Measurements from ENCODE around the gene CEP95. TPM values are rescaled to one million over a fixed set of nuclear protein-coding genes. Genes with fewer than 3 reads are reported as not detected.
A peak's percentile ranks its signal among the peaks of the same experiment; 100 is the strongest.

Gene CEP95
- total and polyA plus RNA-seq, 2 of the 13 experiments (the other 11 are each of a cell fraction or from before 2014, with no cell fraction given): 65.9 to 68.8 TPM

GRCh38 chr17:64459284-64459747 is 47.5 kb upstream of the CEP95 start:
- ChIA-PET CTCF (ENCODE audit: low intra/inter-chr PET ratio, low total read pairs) (no interaction called here), POLR2A (no interaction called here)
- 19% methylated on average over 6 of the region's 6 CpGs for WGBS (ENCODE audit: low lambda C conversion rate)
- BruUV-seq (replicated peaks): no TSS peak
- Histone ChIP-seq H3K9ac (ENCODE audit: insufficient read depth, low read depth, low read length) (no peak overlapping the region), H3K27me3 (ENCODE audit: control insufficient read depth in 1 of 2, insufficient read depth in 2 of 2, low read length in 2 of 2) (peaks cover 0 to 11% of the 10 kb centered on the region in 2 experiments; a peak in 3 of 5 replicates), H3K4me3 (replicated peaks in 1 of 3; ENCODE audit: insufficient read depth in 1 of 3, low read depth in 2 of 3, low read length in 3 of 3) (no peak overlapping the region), H3K4me2 (ENCODE audit: low read depth, low read length) (no peak overlapping the region), H4K20me1 (ENCODE audit: insufficient read depth, low read length) (no peaks in the 10 kb centered on the region), H3K36me3 (replicated peaks in 1 of 2; ENCODE audit: control insufficient read depth in 1 of 2, insufficient read depth in 2 of 2, low read length in 2 of 2) (no peaks in the 10 kb centered on the region), H2AFZ (ENCODE audit: low read length) (no peak overlapping the region), H3K79me2 (ENCODE audit: insufficient read depth, low read length) (no peaks in the 10 kb centered on the region), H3K27ac (ENCODE audit: extremely low read length, insufficient read depth, low read length) (no peak overlapping the region), H3K9me3 (ENCODE audit: low read length) (no peaks in the 10 kb centered on the region), H3K4me1 (ENCODE audit: insufficient read depth, low read length) (peaks cover 7% of the 10 kb centered on the region; the same call in 1 of the 2 replicates)
- ATAC-seq: peak; percentile 43; the same call in 2 of the 3 replicates
- DNase-seq (ENCODE audit: low spot score): no peak
- in situ Hi-C loops (cut with HindIII; ENCODE audit: extremely low pct_ligation_motif_present, low pct_unique_long_range_greater_than_20kb) (no loop called here), intact Hi-C loops (cut with micrococcal nuclease; ENCODE audit: unreplicated experiment) (no loop called here)
- no peak for FAIRE-seq
- TF ChIP-seq MXD4 (CRISPR knock-in tag; IDR thresholded peaks at IDR 0.05) (no peak), RCOR2 (CRISPR knock-in tag; IDR thresholded peaks at IDR 0.05) (0 out of 2 replicates have a peak, but pooled peaks have one; percentile 25), MNT (IDR thresholded peaks at IDR 0.05) (no peak), NFE2L1 (CRISPR knock-in tag; IDR thresholded peaks at IDR 0.05; ENCODE audit: borderline replicate concordance) (no peak), TFE3 (CRISPR knock-in tag; IDR thresholded peaks at IDR 0.05) (no peak), ZSCAN22 (CRISPR knock-in tag; IDR thresholded peaks at IDR 0.05) (no peak), ZBTB38 (CRISPR knock-in tag; IDR thresholded peaks at IDR 0.05) (no peak), NFRKB (IDR thresholded peaks at IDR 0.05) (no peak), NCOA1 (CRISPR knock-in tag; IDR thresholded peaks at IDR 0.05) (no peak), ZNF792 (CRISPR knock-in tag; IDR thresholded peaks at IDR 0.05) (no peak), ZNF512B (CRISPR knock-in tag; IDR thresholded peaks at IDR 0.05; ENCODE audit: borderline replicate concordance) (no peak), SMAD1 (CRISPR knock-in tag; IDR thresholded peaks at IDR 0.05; ENCODE audit: borderline replicate concordance, low read depth) (no peak), GATA4 (IDR thresholded peaks at IDR 0.05; ENCODE audit: borderline replicate concordance, low read depth) (no peak), HNF1A (IDR thresholded peaks at IDR 0.05; ENCODE audit: low read depth) (no peak), HNF1A (CRISPR knock-in tag; IDR thresholded peaks at IDR 0.05; ENCODE audit: borderline replicate concordance) (no peak)

All from HepG2 (cell line).